Uterus (tissue), 4 donors: ENCODE results near the gene KRT74. TPM values are rescaled to one million over a fixed set of nuclear protein-coding genes. Genes with fewer than 3 reads are reported as not detected.
"Not testable (repeated sequence)": the region's sequence is repeated elsewhere in the genome, so short reads cannot be mapped to it uniquely, and the experiment has no call there.

Experiments used
- DNase-seq, 2 donors: peaks; one replicate each; pipeline ENCODE4 v3.0.0-alpha.2; 2019 to 2020
- H3K27ac ChIP-seq, 2 donors: fragments of 200-600 bp; sonication (generic); 1 replicate in 1 of 2; 2 replicates in 1 of 2; pipeline ENCODE4 v1.5.1; 2016 to 2018
- H3K27me3 ChIP-seq, 2 donors: fragments of 200-600 bp; sonication (generic); one replicate each; pipeline ENCODE4 v1.5.1; 2018 to 2019; ENCODE audit warnings: control low read depth in 1 of 2
- H3K36me3 ChIP-seq, 2 donors: fragments of 200-600 bp; sonication (generic); one replicate each; pipeline ENCODE4 v1.5.1; 2019; ENCODE audit warnings: control low read depth in 1 of 2
- H3K4me1 ChIP-seq, 2 donors: fragments of 200-600 bp; sonication (generic); one replicate each; pipeline ENCODE4 v1.5.1; 2018 to 2019; ENCODE audit warnings: control low read depth in 1 of 2
- H3K4me3 ChIP-seq, 2 donors: fragments of 200-600 bp; sonication (generic); 1 replicate in 1 of 2; 2 replicates in 1 of 2; pipeline ENCODE4 v1.5.1; 2018 to 2019; ENCODE audit warnings: mild to moderate bottlenecking in 1 of 2
- H3K9me3 ChIP-seq, 2 donors: fragments of 200-600 bp; sonication (generic); one replicate each; pipeline ENCODE4 v1.5.1; 2019; ENCODE audit warnings: control low read depth in 1 of 2
- POLR2A ChIP-seq, 2 donors: fragments of 450-650 bp; IDR thresholded peaks; one replicate each; pipeline ENCODE4 v1.6.1; 2016; ENCODE audit warnings: antibody characterized with exemption in 2 of 2, mild to moderate bottlenecking in 1 of 2, moderate library complexity in 1 of 2
- intact Hi-C: fragments of 100-400 bp; cut with DNase I; formaldehyde crosslinking; loops from one replicate; pipeline ENCODE4 v1.15.1; 2023; ENCODE audit warnings: low total_unique reads
- total RNA-seq, 4 donors: library from RNA; depleted of rRNA in 3 of 4; stranded (reverse); fragments of >200 nt in 3 of 4; gene quantifications; one replicate each; pipeline versions ENCODE4 v1.1.0 to v1.2.4, GENCODE V29; 2014 to 2023
- TF ChIP-seq, protein P1 (sequence below), 4 experiments: fragments of 200-600 bp in 2 of 4; fragments of 450-650 bp in 2 of 4; sonication (generic) in 2 of 4; IDR thresholded peaks; one replicate each; pipeline ENCODE4 v1.5.1; 2016 to 2019; ENCODE audit warnings: antibody characterized with exemption in 4 of 4, mild to moderate bottlenecking in 2 of 4, moderate library complexity in 1 of 4
- donor health status: DM: yes; HTN: yes; CAD: no.

Gene KRT74
- total RNA-seq, 4 donors from 2014 or later, result not detected

DNA sequence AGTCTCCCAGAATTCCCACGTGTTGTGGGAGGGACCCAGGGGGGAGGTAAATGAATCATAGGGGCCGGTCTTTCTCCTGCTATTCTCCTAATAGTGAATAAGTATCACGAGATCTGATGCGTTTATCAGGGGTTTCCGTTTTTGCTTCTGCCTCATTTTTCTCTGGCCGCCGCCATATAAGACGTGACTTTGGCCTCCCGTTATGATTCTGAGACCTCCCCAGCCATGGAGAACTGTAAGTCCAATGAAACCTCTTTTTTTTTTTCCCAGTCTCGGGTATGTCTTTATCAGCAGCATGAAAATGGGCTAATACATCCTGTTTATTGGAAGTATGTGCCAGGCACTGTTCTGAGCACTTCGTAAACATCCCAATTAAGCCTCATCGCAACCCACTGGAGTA lies 26.8 kb upstream of the KRT74 start:
- TF ChIP-seq, protein P1, sequence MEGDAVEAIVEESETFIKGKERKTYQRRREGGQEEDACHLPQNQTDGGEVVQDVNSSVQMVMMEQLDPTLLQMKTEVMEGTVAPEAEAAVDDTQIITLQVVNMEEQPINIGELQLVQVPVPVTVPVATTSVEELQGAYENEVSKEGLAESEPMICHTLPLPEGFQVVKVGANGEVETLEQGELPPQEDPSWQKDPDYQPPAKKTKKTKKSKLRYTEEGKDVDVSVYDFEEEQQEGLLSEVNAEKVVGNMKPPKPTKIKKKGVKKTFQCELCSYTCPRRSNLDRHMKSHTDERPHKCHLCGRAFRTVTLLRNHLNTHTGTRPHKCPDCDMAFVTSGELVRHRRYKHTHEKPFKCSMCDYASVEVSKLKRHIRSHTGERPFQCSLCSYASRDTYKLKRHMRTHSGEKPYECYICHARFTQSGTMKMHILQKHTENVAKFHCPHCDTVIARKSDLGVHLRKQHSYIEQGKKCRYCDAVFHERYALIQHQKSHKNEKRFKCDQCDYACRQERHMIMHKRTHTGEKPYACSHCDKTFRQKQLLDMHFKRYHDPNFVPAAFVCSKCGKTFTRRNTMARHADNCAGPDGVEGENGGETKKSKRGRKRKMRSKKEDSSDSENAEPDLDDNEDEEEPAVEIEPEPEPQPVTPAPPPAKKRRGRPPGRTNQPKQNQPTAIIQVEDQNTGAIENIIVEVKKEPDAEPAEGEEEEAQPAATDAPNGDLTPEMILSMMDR (IDR thresholded peaks at IDR 0.05), result no peak
- TF ChIP-seq POLR2A (IDR thresholded peaks at IDR 0.05), result no peak
- H3K9me3 ChIP-seq, result no peaks in the 10 kb centered on the region
- peaks cover 0 to 9% of the 10 kb centered on the region in 2 donors for H3K27me3 ChIP-seq
- intact Hi-C loops, result no loop called here
- no peak overlapping the region for H3K4me3 ChIP-seq
- H3K4me1 ChIP-seq, result no peaks in the 10 kb centered on the region
- no peak overlapping the region for H3K27ac ChIP-seq
- no peak for DNase-seq
- no peaks in the 10 kb centered on the region for H3K36me3 ChIP-seq

DNA sequence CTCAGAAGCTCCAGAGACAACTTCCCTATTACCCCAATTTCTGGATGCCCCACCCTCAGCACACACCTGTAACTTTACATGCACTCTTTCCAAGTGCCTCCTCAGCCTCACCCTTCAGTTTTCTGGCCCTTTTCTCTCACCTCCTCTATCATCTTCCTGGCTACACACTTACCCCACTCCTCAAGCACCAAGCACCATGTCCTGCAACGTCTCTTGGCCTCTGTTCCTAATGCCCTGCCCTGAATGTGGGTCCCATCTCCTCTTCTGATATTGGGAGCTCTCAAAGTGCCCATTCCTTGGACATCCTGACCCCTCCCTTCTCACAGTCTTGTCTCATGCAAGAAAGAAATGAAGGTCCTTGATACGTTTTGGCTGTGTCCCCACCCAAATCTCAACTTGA lies 26.4 kb upstream of the KRT74 start:
- intact Hi-C loops, result no loop called here
- Histone ChIP-seq H3K27ac (no peak overlapping the region), H3K4me1 (no peaks in the 10 kb centered on the region), H3K9me3 (no peaks in the 10 kb centered on the region), H3K4me3 (no peak overlapping the region), H3K27me3 (peaks cover 0 to 9% of the 10 kb centered on the region in 2 donors), H3K36me3 (no peaks in the 10 kb centered on the region)
- DNase-seq, result no peak
- TF ChIP-seq, protein P1 (IDR thresholded peaks at IDR 0.05), result no peak
- no peak for TF ChIP-seq POLR2A (IDR thresholded peaks at IDR 0.05)

DNA sequence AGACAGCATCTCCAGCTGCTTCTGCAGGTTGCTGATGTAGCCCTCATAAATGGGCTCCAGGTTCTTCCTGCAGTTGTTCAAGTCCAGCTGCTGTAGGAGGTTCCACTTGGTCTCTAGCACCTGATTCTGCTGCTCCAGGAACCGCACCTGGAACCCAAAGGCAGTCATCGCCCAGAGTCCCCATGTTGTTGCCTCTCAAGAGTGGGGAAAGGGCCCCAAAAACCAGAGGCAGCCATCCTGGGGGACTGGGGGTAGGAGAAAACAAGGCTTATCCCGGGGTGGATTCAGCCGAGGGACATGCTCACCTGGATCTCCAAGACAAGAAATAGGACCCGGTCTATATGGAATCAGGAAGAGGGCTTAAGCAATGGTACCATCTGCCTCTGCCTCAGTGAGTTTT lies 25.3 kb upstream of the KRT74 start:
- H3K4me3 ChIP-seq, result no peak overlapping the region
- intact Hi-C loops, result no loop called here
- H3K36me3 ChIP-seq, result no peaks in the 10 kb centered on the region
- DNase-seq, result no peak
- no peaks in the 10 kb centered on the region for H3K9me3 ChIP-seq
- TF ChIP-seq, protein P1 (IDR thresholded peaks at IDR 0.05), result no peak
- no peak for TF ChIP-seq POLR2A (IDR thresholded peaks at IDR 0.05)
- H3K4me1 ChIP-seq, result no peaks in the 10 kb centered on the region
- H3K27ac ChIP-seq, result no peak overlapping the region
- peaks cover 0 to 9% of the 10 kb centered on the region in 2 donors for H3K27me3 ChIP-seq

DNA sequence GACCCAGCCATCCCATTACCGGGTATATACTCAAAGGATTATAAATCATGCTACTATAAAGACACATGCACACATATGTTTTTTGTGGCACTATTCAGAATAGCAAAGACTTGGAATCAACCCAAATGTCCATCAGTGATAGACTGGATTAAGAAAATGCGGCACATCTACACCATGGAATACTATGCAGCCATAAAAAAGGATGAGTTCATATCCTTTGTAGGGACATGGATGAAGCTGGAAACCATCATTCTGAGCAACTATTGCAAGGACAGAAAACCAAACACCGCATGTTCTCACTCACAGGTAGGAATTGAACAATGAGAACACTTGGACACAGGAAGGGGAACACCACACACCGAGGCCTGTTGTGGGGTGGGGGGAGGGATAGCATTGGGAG lies 20.6 kb upstream of the KRT74 start:
- H3K27me3 ChIP-seq, H3K9me3 ChIP-seq, H3K27ac ChIP-seq, H3K4me3 ChIP-seq, H3K4me1 ChIP-seq, intact Hi-C loops, H3K36me3 ChIP-seq, DNase-seq: not testable (repeated sequence)

DNA sequence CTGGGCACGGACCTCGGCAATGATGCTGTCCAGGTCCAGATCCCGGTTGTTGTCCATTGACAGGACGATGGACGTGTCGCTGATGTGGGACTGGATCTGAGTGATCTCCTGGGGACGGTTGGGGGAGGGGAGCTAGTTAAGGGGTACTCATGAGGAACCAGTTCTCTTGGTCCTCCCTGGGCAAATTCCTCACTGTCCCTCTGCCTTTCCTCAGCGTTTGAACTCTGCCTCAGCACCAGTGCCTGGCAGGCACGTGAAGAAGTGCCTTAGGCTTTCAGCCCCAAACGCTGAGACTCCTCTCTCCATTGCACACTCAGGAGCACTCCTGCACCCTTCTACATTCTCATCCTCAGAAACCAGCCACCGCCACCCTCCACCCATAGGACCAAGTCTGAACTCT lies 17.9 kb upstream of the KRT74 start:
- H3K36me3 ChIP-seq, result no peaks in the 10 kb centered on the region
- TF ChIP-seq POLR2A (IDR thresholded peaks at IDR 0.05), result no peak

DNA sequence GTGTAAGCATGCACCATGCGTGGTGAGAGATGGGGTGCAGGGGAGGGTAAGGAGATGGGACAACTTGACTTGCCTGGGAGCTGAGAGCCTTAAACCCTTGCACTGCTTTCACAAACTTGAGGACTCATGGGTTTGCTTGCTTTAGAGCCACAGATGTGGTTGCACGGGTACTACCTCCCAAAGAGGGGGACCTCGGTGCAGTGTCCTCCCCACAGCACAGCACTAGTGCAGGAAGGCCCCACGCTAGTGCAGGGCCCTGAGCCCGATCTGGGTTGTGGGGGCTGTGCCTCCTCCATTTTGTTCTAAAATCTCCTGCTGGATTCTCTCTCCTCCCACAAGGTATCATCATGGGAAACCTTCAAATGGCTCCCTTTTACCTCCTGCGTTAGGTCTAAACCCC lies 16.4 kb upstream of the KRT74 start:
- Histone ChIP-seq H3K4me1 (no peaks in the 10 kb centered on the region), H3K4me3 (no peak overlapping the region), H3K27me3 (no peaks in the 10 kb centered on the region), H3K27ac (no peak overlapping the region), H3K9me3 (no peaks in the 10 kb centered on the region), H3K36me3 (no peaks in the 10 kb centered on the region)
- DNase-seq, result no peak
- intact Hi-C loops, result no loop called here
- TF ChIP-seq POLR2A (IDR thresholded peaks at IDR 0.05), result no peak
- TF ChIP-seq, protein P1 (IDR thresholded peaks at IDR 0.05), result no peak

More for the DNA sequence above, 17.9 kb upstream of the KRT74 start:
- Histone ChIP-seq H3K4me3 (no peak overlapping the region), H3K27ac (no peak overlapping the region), H3K9me3 (no peaks in the 10 kb centered on the region), H3K4me1 (no peaks in the 10 kb centered on the region), H3K27me3 (no peaks in the 10 kb centered on the region)
- intact Hi-C loops, result no loop called here
- DNase-seq, result no peak
